ENCODE measurements around the gene GABBR2. TPM values are rescaled to one million over a fixed set of nuclear protein-coding genes. Genes with fewer than 3 reads are reported as not detected.

The GABBR2 gene
- total RNA-seq, 2 experiments from 2014 or later: not detected

DNA sequence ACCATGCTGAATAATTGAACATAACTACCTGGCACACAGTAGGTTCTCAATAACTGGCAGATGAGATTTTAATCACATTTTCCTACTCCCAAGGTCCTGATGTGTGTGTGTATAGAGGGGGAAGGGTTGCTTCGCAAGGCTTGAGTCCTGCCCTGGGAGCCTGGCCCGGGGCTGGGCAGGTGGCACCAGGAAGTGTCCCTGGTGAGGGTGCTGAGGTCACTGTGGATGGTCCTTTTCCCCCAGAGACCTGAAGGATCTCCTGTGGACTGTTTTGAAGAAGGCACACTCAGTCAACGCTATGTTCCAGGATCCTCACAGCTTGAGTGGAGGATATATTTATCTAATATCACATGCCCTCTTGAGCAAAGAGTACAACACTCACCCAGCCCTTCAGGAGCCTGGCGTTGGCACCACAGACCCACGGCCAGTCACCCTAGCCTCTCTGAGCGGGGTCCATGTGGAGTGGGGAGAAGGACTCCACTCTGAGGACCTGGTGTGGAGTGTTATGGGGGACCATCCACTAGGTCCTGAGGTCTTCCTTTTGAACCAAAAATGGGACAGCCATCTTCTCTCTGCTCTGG lies 177.8 kb downstream of the GABBR2 start:
- Mint-ChIP-seq H3K27me3 (peaks cover 16% of the 10 kb centered on the region), H3K9me3 (no peaks in the 10 kb centered on the region), H3K36me3 (no peaks in the 10 kb centered on the region), H3K4me3 (no peak overlapping the region), H3K4me1 (no peaks in the 10 kb centered on the region), H3K27ac (no peak overlapping the region)
- no peak for DNase-seq

DNA sequence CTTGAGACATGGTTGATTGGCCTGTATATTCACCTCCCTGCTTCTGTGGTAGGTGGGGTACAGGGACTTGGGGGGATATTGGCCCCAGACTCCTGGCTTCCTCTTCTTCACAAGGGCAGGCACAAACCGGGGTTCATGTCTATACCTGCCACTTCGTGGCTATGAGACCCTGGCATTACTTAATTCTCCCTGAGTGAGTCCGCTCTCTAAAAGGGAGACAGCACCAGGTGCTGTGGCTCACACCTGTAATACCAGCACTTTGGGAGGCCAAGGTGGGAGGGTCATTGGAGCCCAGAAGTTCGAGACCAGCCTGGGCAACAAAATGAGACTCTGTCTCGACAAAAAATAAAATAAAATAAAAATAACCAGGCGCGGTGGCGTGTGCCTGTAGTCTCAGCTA lies 178.5 kb downstream of the GABBR2 start:
- Mint-ChIP-seq H3K36me3 (no peaks in the 10 kb centered on the region), H3K4me1 (no peaks in the 10 kb centered on the region), H3K27me3 (peaks cover 17% of the 10 kb centered on the region), H3K9me3 (no peaks in the 10 kb centered on the region), H3K27ac (no peak overlapping the region), H3K4me3 (no peak overlapping the region)
- no peak for DNase-seq

DNA sequence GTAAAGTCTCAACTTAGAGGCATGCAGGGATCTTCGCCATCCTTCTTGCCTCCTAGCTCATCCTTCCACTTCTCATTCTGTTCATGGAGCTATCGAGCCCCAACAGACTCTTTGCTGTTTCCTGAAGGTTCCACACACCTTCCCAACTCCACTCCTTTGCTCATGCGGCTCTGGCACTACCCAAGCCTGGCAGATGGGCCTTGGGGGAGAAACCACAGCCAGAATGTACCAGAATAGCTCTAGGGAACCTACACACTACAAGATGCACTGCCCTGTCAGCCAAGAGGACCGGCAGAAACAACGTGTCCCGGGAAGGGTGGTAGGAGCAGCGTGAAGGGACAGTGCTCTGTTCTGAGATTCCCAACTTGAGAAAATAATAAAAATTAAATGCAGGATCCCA lies 178.9 kb downstream of the GABBR2 start:
- Mint-ChIP-seq H3K9me3 (no peaks in the 10 kb centered on the region), H3K27me3 (peaks cover 21% of the 10 kb centered on the region), H3K4me1 (no peaks in the 10 kb centered on the region), H3K27ac (no peak overlapping the region), H3K36me3 (no peaks in the 10 kb centered on the region), H3K4me3 (no peak overlapping the region)
- no peak for DNase-seq

DNA sequence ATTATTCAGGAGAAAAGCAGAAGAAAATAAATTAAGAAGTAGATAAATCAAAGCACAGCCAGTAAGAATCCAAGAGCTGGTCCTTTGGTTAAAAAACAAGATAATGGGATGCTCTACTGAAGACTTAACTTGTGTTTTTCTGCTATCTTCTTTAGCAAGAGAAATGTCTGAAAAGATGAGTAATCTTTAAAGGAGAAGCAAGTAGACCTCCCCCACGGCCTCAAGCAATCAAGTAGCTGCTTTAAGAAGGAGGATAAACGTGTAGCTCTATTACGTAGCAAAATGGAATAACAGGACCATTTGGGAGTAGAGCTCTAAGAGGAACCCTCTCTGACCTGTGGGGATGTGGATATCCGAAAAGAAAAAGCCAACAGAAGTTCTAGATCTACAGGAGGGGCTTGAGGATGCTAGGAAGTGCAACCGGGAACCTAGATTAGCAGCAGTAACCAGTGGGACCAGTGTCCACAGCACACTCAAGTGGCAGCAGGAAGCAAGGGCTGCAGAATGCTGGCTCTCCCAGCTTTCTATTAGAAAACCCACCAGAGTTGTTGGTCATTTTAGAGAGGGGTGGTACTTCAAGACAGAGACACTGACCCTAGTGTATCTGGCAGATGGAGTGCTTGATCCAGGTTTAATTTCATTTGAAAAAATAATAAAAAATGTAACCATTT lies 185.4 kb downstream of the GABBR2 start:
- Mint-ChIP-seq H3K36me3 (no peaks in the 10 kb centered on the region), H3K4me1 (no peaks in the 10 kb centered on the region), H3K27ac (no peak overlapping the region), H3K4me3 (no peak overlapping the region), H3K27me3 (peaks cover 51% of the 10 kb centered on the region), H3K9me3 (peaks cover 3% of the 10 kb centered on the region)
- no peak for DNase-seq

DNA sequence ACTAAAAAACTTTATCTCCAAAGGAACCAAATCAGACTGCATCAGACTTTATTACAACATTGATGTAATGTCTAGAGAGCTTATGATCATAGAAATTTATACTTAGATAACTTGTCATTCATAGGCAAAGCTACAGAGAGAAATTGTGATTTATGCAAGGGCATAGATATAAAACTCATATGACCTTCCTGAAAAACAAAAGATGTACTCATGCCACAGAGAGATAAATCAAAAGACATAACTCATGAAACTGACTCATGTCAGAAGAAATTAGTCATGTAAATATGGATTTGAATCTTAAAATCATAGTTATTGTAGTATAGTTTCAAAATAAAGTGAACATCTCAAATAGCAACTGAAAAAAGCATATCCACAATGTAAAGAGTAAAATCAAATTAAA lies 186.2 kb downstream of the GABBR2 start:
- H3K9me3 Mint-ChIP-seq: peaks cover 3% of the 10 kb centered on the region
- no peaks in the 10 kb centered on the region for H3K4me1 Mint-ChIP-seq
- no peak for DNase-seq
- H3K4me3 Mint-ChIP-seq: no peak overlapping the region
- no peak overlapping the region for H3K27ac Mint-ChIP-seq
- H3K36me3 Mint-ChIP-seq: no peaks in the 10 kb centered on the region
- peaks cover 48% of the 10 kb centered on the region for H3K27me3 Mint-ChIP-seq

DNA sequence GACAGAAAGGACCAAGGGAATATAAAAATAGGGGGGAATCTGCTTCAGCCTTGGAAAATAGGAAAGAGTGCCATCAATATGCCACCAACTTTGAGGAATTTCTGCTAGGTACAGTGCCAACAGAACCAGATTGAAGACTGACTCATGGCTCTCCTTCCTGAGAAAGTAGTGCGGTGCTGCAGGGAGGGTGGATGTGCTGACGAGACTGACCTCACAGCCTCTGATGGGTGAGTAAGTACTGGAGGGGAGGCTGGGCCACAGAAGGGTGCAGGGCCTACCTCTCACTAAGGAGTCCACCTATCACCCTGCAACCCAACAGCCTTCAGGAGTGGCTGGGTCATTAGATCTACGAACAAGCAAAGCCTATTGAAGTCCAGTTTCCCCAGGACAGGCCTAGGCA lies 187.6 kb downstream of the GABBR2 start:
- Mint-ChIP-seq H3K9me3 (peaks cover 3% of the 10 kb centered on the region), H3K4me1 (no peaks in the 10 kb centered on the region), H3K27me3 (peaks cover 45% of the 10 kb centered on the region), H3K4me3 (no peak overlapping the region), H3K36me3 (no peaks in the 10 kb centered on the region), H3K27ac (no peak overlapping the region)
- DNase-seq: no peak

DNA sequence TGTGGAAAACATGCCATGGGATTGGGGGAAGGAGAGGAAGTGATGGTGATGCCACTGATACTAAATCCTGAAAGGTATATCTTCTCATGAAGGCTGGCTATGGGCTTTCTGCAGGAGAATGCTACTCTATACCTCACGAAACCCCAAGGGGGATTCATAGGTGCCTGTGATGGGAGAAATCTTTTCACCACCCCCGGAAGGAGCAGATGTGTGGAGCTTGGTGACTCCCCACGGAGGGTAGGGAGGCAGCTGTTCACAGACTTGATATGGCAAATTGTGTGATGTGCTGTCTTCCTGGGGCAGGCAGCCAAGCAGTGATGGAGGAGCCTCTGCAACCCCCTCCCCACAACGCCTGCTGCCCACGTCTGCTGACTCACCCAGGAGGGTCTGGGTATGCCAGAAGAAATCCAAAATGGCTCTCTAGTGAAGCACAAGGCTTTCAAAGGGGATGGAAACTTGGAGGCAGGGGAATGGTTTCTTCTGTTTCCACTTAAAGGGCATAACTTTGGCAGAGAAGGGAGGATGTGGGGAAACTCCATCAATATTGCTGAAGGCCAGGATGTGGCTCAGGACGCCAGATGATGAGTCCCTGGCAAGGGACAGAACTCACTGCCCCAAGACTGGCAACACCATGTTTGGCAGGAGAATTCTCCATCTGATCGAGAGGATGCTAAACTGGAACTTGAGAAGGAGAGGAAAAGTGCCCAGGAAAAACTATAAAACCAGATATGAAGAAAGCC lies 188.3 kb downstream of the GABBR2 start:
- Mint-ChIP-seq H3K27me3 (peaks cover 43% of the 10 kb centered on the region), H3K4me1 (no peaks in the 10 kb centered on the region), H3K36me3 (no peaks in the 10 kb centered on the region), H3K9me3 (peaks cover 3% of the 10 kb centered on the region), H3K27ac (no peak overlapping the region), H3K4me3 (no peak overlapping the region)
- DNase-seq: no peak

DNA sequence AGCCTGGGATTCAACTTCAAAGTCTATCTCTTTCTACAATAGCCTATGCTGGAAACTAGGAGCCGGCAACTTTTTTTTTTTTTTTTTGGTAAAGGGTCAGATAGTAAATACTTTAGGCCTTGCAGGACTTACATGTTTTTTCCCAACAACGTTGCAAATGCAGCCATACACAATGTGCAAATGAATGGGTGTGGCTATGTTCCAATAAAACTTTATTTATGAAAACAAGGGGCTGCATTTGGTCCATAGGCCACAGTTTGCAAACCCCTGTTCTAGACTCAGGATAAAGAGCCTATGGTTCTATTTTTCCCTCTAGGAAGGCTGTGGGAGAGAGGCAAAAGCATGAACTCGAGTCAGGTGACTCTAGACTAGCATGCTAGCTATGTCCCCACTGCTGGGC lies 189.1 kb downstream of the GABBR2 start:
- H3K27ac Mint-ChIP-seq: no peak overlapping the region
- no peaks in the 10 kb centered on the region for H3K36me3 Mint-ChIP-seq
- H3K9me3 Mint-ChIP-seq: peaks cover 3% of the 10 kb centered on the region
- no peak for DNase-seq
- no peak overlapping the region for H3K4me3 Mint-ChIP-seq
- H3K27me3 Mint-ChIP-seq: peaks cover 36% of the 10 kb centered on the region
- no peaks in the 10 kb centered on the region for H3K4me1 Mint-ChIP-seq

DNA sequence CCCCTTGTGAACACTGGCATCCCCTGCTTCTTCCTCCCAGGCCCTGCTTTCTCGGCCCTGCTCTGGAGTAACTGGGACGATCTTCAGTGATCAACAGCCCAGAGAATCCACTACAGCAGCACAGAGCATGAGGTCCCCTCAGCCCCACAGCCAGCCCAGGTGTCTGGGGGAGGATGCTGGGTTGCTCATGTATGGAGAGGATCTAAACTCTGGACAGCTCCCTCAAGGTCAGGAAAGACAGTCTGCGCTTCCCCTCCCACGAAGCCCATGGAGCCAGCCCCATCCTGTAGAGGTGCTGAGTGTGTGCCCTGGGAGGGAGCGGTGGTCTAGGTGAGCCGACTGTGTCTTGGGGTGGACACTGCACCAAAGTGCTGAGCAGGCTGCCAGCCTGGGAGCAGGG lies 190.2 kb downstream of the GABBR2 start:
- H3K36me3 Mint-ChIP-seq: no peaks in the 10 kb centered on the region
- peaks cover 27% of the 10 kb centered on the region for H3K27me3 Mint-ChIP-seq
- no peak overlapping the region for H3K4me3 Mint-ChIP-seq
- DNase-seq: no peak
- H3K27ac Mint-ChIP-seq: no peak overlapping the region
- no peaks in the 10 kb centered on the region for H3K9me3 Mint-ChIP-seq
- H3K4me1 Mint-ChIP-seq: no peaks in the 10 kb centered on the region

DNA sequence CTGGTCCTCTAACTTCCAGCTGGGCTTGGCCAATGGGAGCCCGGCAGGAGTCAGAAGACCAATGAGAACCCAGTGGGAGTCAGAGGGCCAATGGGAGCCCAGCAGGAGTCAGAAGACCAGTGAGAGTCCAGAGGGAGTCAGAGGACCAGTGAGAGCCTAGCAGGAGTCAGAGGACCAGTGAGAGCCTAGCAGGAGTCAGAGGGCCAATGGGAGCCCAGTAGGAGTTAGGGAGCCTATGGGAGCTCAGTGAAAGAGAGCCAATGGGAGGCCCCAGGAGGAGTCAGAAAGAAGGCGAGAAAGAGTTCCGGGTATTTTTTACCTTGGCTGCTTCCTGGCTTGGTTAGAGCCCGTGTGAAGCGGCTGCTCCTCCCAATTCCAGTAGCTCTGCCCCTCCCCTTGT lies 191.0 kb downstream of the GABBR2 start:
- Mint-ChIP-seq H3K27ac (no peak overlapping the region), H3K27me3 (peaks cover 20% of the 10 kb centered on the region), H3K9me3 (no peaks in the 10 kb centered on the region), H3K4me1 (no peaks in the 10 kb centered on the region), H3K4me3 (no peak overlapping the region), H3K36me3 (no peaks in the 10 kb centered on the region)
- no peak for DNase-seq

DNA sequence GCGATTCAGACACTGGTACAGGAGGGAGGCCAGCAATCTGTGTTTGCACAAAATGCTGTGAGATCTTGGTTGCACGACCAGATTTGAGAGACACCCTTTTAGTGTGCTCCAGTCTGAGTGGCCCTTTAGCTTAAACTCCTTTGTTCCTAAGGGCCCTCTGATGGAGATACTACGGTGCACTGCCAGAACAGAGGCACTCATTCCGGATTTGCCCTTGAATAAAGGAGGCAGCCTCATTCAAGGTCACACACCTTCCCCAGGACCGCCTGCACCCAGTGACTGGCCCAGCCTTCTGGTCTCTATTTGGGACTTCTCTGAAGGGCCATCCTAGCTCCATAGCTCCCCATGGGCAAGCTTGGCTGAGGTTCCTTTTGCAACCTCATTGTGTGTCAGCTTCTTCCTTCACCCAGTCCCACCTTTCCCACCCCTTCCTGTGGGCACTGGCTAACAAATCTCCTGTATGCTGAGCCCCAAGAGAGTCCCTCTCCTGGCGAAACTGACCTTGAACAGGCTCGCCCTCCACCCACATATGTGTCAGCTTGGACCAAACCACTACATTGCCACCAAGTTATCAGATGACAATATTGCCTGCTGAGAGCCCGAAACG lies 191.7 kb downstream of the GABBR2 start:
- Mint-ChIP-seq H3K9me3 (no peaks in the 10 kb centered on the region), H3K36me3 (no peaks in the 10 kb centered on the region), H3K4me1 (no peaks in the 10 kb centered on the region), H3K27ac (no peak overlapping the region), H3K27me3 (peaks cover 15% of the 10 kb centered on the region), H3K4me3 (no peak overlapping the region)
- DNase-seq: no peak

DNA sequence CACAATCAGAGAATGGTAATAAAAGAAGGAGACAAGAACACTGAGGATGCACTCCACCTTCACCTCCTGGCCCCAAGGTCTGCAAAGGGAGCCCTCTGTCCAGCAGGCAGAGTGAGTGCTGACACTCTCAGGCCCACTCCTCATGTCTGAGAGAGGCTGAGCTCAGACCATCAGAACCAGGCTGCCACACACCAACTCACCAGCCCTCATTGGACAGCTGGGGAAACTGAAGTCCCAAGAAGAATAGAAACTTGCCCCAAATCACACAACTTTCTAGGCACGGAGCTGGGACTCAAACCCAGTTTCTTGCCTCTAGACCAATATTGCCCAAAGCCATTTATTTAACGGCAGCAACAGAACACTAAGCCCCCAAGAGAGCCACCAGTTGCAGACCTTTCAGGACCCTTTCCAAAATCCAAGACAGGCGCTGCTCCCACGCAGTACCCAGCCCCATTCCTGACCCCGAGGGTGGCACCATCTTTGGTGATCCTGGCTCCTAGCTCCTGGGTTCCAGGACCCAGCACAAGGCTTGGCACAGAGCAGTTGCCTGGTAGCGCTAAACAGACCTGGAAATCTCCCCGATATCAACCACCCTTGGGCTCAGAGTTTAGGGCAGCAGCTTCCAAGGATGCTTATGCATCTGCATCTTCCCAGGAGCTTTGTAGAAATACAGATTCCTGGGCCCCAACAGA lies 192.4 kb downstream of the GABBR2 start:
- Mint-ChIP-seq H3K4me1 (no peaks in the 10 kb centered on the region), H3K27ac (no peak overlapping the region), H3K36me3 (no peaks in the 10 kb centered on the region), H3K27me3 (peaks cover 12% of the 10 kb centered on the region), H3K9me3 (no peaks in the 10 kb centered on the region), H3K4me3 (no peak overlapping the region)
- no peak for DNase-seq

DNA sequence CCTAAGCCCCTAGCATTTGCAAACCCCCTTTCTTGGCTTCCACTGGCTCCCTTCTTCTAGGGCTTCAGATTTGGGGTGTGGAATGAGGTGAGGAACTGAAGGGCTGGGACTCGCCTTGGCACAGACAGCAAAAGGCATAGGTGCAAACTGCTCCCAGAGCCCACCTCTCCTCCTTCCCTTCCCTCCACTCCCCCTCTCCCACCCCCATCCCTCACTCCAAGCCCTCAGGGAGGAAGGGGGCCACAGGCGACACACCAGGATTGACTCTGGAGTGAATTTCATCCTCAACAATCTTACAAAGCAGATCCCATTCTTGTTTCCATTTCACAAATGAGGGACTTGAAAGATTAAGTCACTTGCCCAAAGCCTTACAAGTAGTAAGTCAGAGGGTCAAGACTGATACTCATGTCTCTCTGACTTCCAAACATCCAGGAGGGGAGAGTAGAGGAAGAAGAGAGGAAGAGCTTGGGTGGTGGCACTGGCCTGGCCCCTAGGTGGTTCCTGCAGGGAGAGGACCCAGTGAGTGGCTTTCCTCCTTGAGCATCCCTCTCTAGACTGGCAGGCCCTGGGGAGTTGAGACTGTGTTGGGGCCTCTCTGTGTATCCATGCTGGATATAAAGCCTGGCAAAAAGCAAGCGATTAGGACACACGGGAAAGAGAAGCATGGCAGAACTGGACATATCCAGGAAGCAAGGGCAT lies 193.1 kb downstream of the GABBR2 start:
- Mint-ChIP-seq H3K27ac (no peak overlapping the region), H3K9me3 (no peaks in the 10 kb centered on the region), H3K4me3 (no peak overlapping the region), H3K36me3 (no peaks in the 10 kb centered on the region), H3K4me1 (no peaks in the 10 kb centered on the region), H3K27me3 (peaks cover 10% of the 10 kb centered on the region)
- DNase-seq: no peak

DNA sequence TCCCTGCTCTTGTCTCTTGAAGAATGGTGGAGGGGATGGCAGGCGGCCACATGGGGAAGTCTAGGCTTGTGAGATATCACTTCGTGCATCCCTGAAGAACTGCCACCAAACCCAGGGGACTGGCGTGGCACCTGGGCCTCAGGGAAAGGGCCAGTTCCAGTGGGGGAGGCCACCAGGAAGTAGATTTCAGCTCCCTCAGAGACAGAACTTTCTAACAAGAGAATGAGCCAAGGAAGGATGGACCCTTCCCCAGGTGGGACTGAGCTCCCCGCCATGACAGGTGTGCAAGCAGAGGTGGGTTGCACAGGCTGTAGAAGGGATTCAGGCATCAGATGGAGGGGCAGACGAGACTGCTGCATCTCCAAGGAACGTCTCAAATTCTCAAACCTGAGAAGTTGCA lies 193.9 kb downstream of the GABBR2 start:
- H3K27ac Mint-ChIP-seq: no peak overlapping the region
- no peaks in the 10 kb centered on the region for H3K36me3 Mint-ChIP-seq
- H3K27me3 Mint-ChIP-seq: peaks cover 7% of the 10 kb centered on the region
- H3K9me3 Mint-ChIP-seq: no peaks in the 10 kb centered on the region
- H3K4me1 Mint-ChIP-seq: no peaks in the 10 kb centered on the region
- DNase-seq: no peak
- H3K4me3 Mint-ChIP-seq: no peak overlapping the region
